HepG2 (cell line): Measurements from ENCODE around the gene CLIC1. TPM values are rescaled to one million over a fixed set of nuclear protein-coding genes. Genes with fewer than 3 reads are reported as not detected.

Experiments
- ARNTL ChIP-seq: sonication (generic); formaldehyde crosslinking; IDR thresholded peaks from 2 replicates; pipeline ENCODE4 v1.4.0; 2020; ENCODE audit warnings: mild to moderate bottlenecking, missing genetic modification reagents
- ATF6 ChIP-seq: sonication (generic); formaldehyde crosslinking; conservative IDR thresholded peaks from 2 replicates; pipeline ENCODE4 v1.4.0; 2020; ENCODE audit warnings: missing genetic modification reagents
- BRCA1 ChIP-seq: sonication (generic); formaldehyde crosslinking; IDR thresholded peaks from 2 replicates; pipeline ENCODE4 v1.4.0; 2020; ENCODE audit warnings: missing genetic modification reagents
- CCAR2 ChIP-seq: fragments of 200-400 bp; formaldehyde crosslinking; optimal IDR thresholded peaks from 2 replicates; pipeline ENCODE3; 2018; ENCODE audit warnings: low read depth, mild to moderate bottlenecking, low read length, moderate library complexity
- HCFC1 ChIP-seq: fragments of 150-350 bp; IDR thresholded peaks from 2 replicates; pipeline ENCODE4 v1.6.1; 2014; ENCODE audit warnings: low read depth, low read length
- MYC ChIP-seq: sonication (generic); formaldehyde crosslinking; IDR thresholded peaks from 2 replicates; pipeline ENCODE4 v1.9.0; 2021; ENCODE audit warnings: missing genetic modification reagents, borderline replicate concordance
- NFE2L2 ChIP-seq: fragments of 150-350 bp; IDR thresholded peaks from 2 replicates; pipeline ENCODE4 v1.6.1; 2014; ENCODE audit warnings: low read length
- NFIB ChIP-seq: sonication (generic); formaldehyde crosslinking; IDR thresholded peaks from 2 replicates; pipeline ENCODE4 v1.9.0; 2021; ENCODE audit warnings: missing genetic modification reagents, mild to moderate bottlenecking, borderline replicate concordance
- NR2F1 ChIP-seq, 2 experiments: fragments of 450-650 bp in 1 of 2; formaldehyde crosslinking in 1 of 2; IDR thresholded peaks; 2 replicates each; pipeline versions ENCODE4 v1.5.0 to v1.6.1; 2016 to 2020; ENCODE audit warnings: mild to moderate bottlenecking in 1 of 2, missing compliant biosample characterization in 1 of 2, missing genetic modification reagents in 1 of 2, moderate library complexity in 1 of 2
- POLR2G ChIP-seq: fragments of 200-400 bp; formaldehyde crosslinking; IDR thresholded peaks from 2 replicates; pipeline ENCODE4 v1.6.1; 2018; ENCODE audit warnings: mild to moderate bottlenecking, low read depth, low read length, moderate library complexity
- SMC3 ChIP-seq: IDR thresholded peaks from 2 replicates; pipeline ENCODE4 v1.6.1; 2011; ENCODE audit warnings: low read length, improper control_type of control experiment
- ZNF12 ChIP-seq: sonication (generic); formaldehyde crosslinking; IDR thresholded peaks from 2 replicates; pipeline ENCODE4 v1.5.0; 2020; ENCODE audit warnings: missing genetic modification reagents
- ZNF138 ChIP-seq: sonication (generic); formaldehyde crosslinking; IDR thresholded peaks from 2 replicates; pipeline ENCODE4 v1.5.0; 2020; ENCODE audit warnings: mild to moderate bottlenecking, low read depth, missing genetic modification reagents
- ZNF30 ChIP-seq: sonication (generic); formaldehyde crosslinking; IDR thresholded peaks from 2 replicates; pipeline ENCODE4 v1.5.0; 2020; ENCODE audit warnings: mild to moderate bottlenecking, missing genetic modification reagents
- ZNF616 ChIP-seq: sonication (generic); formaldehyde crosslinking; IDR thresholded peaks from 2 replicates; pipeline ENCODE4 v1.5.0; 2020; ENCODE audit warnings: low read depth, mild to moderate bottlenecking, missing genetic modification reagents
- ZNF790 ChIP-seq: sonication (generic); formaldehyde crosslinking; IDR thresholded peaks from 2 replicates; pipeline ENCODE4 v1.8.0; 2022; ENCODE audit warnings: missing genetic modification reagents, mild to moderate bottlenecking, borderline replicate concordance
- ZNF883 ChIP-seq: sonication (generic); formaldehyde crosslinking; IDR thresholded peaks from 2 replicates; pipeline ENCODE4 v1.5.1; 2020; ENCODE audit warnings: mild to moderate bottlenecking, missing genetic modification reagents; ENCODE audit errors: not compliant biosample characterization
- polyA plus RNA-seq, 8 experiments: library from polyadenylated mRNA; depleted of rRNA in 3 of 8; stranded (reverse) in 7 of 8; unstranded in 1 of 8; fragments of >200 nt; fragmentation: Illumina TruSeq in 4 of 8; extraction: Trizol in 4 of 8; gene quantifications; 2 replicates each; pipeline versions ENCODE4 v1.2.1 to v1.2.3, GENCODE V29; 2011 to 2016; ENCODE audit warnings: low read depth in 4 of 8, missing spikeins in 1 of 8, mixed read lengths in 1 of 8; ENCODE audit not compliant: insufficient read depth in 1 of 8
- total RNA-seq, 5 experiments: library from RNA; depleted of rRNA; stranded (reverse); fragments of >200 nt; fragmentation: Illumina TruSeq; extraction: Trizol; gene quantifications; 2 replicates each; pipeline ENCODE4 v1.2.3, GENCODE V29; 2016; ENCODE audit warnings: low read depth in 1 of 5
- TF ChIP-seq, protein P1 (sequence below): sonication (generic); formaldehyde crosslinking; IDR thresholded peaks from 2 replicates; pipeline ENCODE4 v1.4.0; 2020; ENCODE audit warnings: missing genetic modification reagents
- TF ChIP-seq, protein P2 (sequence below): sonication (generic); formaldehyde crosslinking; conservative IDR thresholded peaks from 2 replicates; pipeline ENCODE4 v1.4.0; 2020; ENCODE audit warnings: missing genetic modification reagents
- TF ChIP-seq, protein P3 (sequence below): sonication (generic); formaldehyde crosslinking; IDR thresholded peaks from 2 replicates; pipeline ENCODE4 v1.5.0; 2020; ENCODE audit warnings: mild to moderate bottlenecking, missing genetic modification reagents, moderate library complexity
- TF ChIP-seq, protein P4 (sequence below): sonication (generic); formaldehyde crosslinking; IDR thresholded peaks from 2 replicates; pipeline ENCODE4 v1.5.1; 2020; ENCODE audit warnings: mild to moderate bottlenecking, missing genetic modification reagents, borderline replicate concordance
- TF ChIP-seq, protein P5 (sequence below): IDR thresholded peaks from 2 replicates; pipeline ENCODE4 v1.6.1; 2016; ENCODE audit warnings: low read depth, borderline replicate concordance

The CLIC1 gene
- total and polyA plus RNA-seq, 2 of the 13 experiments (the other 11 are each of a cell fraction or from before 2014, with no cell fraction given): 602 to 891 TPM

DNA sequence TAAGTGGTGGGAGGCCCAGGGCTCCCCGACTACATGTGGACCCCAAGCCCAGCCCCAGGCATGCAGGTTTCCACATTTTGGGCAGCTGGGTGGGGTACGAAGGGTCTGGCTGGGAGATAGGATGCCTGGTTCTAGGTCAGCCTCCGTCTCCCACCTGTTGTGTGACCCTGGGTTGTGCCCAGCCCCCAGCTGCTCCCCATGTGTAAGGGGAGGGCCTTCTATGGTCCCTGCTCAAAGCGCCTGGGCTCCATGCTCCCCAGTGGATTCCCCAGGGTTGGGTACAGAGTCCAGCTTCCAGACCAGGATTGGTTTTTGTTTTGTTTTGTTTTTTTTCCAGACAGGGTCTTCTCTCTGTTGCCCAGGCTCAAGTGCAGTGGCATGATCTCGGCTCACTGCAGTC is 41.9 kb upstream of the CLIC1 start (continued):
- TF ChIP-seq, protein P1, sequence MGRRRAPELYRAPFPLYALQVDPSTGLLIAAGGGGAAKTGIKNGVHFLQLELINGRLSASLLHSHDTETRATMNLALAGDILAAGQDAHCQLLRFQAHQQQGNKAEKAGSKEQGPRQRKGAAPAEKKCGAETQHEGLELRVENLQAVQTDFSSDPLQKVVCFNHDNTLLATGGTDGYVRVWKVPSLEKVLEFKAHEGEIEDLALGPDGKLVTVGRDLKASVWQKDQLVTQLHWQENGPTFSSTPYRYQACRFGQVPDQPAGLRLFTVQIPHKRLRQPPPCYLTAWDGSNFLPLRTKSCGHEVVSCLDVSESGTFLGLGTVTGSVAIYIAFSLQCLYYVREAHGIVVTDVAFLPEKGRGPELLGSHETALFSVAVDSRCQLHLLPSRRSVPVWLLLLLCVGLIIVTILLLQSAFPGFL (CRISPR knock-in tag): no peak
- no peak for TF ChIP-seq CCAR2
- TF ChIP-seq HCFC1: no peak
- peak in 1 of 2 experiments; percentile 25; a peak in 1 of 4 replicates for TF ChIP-seq NR2F1 (CRISPR knock-in tag; IDR thresholded peaks at IDR 0.05)
- no peak for TF ChIP-seq ZNF30 (CRISPR knock-in tag)
- TF ChIP-seq, protein P2, sequence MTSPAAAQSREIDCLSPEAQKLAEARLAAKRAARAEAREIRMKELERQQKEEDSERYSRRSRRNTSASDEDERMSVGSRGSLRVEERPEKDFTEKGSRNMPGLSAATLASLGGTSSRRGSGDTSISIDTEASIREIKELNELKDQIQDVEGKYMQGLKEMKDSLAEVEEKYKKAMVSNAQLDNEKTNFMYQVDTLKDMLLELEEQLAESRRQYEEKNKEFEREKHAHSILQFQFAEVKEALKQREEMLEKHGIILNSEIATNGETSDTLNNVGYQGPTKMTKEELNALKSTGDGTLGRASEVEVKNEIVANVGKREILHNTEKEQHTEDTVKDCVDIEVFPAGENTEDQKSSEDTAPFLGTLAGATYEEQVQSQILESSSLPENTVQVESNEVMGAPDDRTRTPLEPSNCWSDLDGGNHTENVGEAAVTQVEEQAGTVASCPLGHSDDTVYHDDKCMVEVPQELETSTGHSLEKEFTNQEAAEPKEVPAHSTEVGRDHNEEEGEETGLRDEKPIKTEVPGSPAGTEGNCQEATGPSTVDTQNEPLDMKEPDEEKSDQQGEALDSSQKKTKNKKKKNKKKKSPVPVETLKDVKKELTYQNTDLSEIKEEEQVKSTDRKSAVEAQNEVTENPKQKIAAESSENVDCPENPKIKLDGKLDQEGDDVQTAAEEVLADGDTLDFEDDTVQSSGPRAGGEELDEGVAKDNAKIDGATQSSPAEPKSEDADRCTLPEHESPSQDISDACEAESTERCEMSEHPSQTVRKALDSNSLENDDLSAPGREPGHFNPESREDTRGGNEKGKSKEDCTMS (CRISPR knock-in tag): no peak
- no peak for TF ChIP-seq POLR2G
- TF ChIP-seq, protein P3, sequence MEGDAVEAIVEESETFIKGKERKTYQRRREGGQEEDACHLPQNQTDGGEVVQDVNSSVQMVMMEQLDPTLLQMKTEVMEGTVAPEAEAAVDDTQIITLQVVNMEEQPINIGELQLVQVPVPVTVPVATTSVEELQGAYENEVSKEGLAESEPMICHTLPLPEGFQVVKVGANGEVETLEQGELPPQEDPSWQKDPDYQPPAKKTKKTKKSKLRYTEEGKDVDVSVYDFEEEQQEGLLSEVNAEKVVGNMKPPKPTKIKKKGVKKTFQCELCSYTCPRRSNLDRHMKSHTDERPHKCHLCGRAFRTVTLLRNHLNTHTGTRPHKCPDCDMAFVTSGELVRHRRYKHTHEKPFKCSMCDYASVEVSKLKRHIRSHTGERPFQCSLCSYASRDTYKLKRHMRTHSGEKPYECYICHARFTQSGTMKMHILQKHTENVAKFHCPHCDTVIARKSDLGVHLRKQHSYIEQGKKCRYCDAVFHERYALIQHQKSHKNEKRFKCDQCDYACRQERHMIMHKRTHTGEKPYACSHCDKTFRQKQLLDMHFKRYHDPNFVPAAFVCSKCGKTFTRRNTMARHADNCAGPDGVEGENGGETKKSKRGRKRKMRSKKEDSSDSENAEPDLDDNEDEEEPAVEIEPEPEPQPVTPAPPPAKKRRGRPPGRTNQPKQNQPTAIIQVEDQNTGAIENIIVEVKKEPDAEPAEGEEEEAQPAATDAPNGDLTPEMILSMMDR (CRISPR knock-in tag): no peak
- no peak for TF ChIP-seq NFIB (CRISPR knock-in tag)
- peak; percentile 64; the same call in 1 of the 2 replicates for TF ChIP-seq MYC (CRISPR knock-in tag)
- TF ChIP-seq ZNF790 (CRISPR knock-in tag): no peak
- TF ChIP-seq BRCA1 (CRISPR knock-in tag): no peak
- no peak for TF ChIP-seq ZNF12
- no peak for TF ChIP-seq ARNTL
- TF ChIP-seq, protein P4, sequence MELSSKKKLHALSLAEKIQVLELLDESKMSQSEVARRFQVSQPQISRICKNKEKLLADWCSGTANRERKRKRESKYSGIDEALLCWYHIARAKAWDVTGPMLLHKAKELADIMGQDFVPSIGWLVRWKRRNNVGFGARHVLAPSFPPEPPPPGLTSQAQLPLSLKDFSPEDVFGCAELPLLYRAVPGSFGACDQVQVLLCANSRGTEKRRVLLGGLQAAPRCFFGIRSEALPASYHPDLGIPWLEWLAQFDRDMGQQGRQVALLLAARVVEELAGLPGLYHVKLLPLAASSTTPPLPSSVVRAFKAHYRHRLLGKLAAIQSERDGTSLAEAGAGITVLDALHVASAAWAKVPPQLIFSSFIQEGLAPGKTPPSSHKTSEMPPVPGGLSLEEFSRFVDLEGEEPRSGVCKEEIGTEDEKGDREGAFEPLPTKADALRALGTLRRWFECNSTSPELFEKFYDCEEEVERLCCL (CRISPR knock-in tag): no peak
- no peak for TF ChIP-seq ZNF883 (CRISPR knock-in tag)
- no peak; the same call in 1 of the 2 replicates for TF ChIP-seq ZNF138
- TF ChIP-seq ZNF616 (CRISPR knock-in tag): no peak
- TF ChIP-seq ATF6 (CRISPR knock-in tag): no peak
- no peak for TF ChIP-seq SMC3
- TF ChIP-seq NFE2L2: no peak
- TF ChIP-seq, protein P5, sequence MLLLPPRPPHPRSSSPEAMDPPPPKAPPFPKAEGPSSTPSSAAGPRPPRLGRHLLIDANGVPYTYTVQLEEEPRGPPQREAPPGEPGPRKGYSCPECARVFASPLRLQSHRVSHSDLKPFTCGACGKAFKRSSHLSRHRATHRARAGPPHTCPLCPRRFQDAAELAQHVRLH (CRISPR knock-in tag): no peak
